Uterus (tissue), 2 donors: Measurements from ENCODE around the gene MYO15A.

Experiments used
- POLR2A ChIP-seq, 2 donors: fragments of 450-650 bp; IDR thresholded peaks; one replicate each; pipeline ENCODE4 v1.6.1; 2016; ENCODE audit warnings: antibody characterized with exemption in 2 of 2, mild to moderate bottlenecking in 1 of 2, moderate library complexity in 1 of 2
- TF ChIP-seq, protein P1 (sequence below), 4 experiments: fragments of 200-600 bp in 2 of 4; fragments of 450-650 bp in 2 of 4; sonication (generic) in 2 of 4; IDR thresholded peaks; one replicate each; pipeline ENCODE4 v1.5.1; 2016 to 2019; ENCODE audit warnings: antibody characterized with exemption in 4 of 4, mild to moderate bottlenecking in 2 of 4, moderate library complexity in 1 of 4

DNA sequence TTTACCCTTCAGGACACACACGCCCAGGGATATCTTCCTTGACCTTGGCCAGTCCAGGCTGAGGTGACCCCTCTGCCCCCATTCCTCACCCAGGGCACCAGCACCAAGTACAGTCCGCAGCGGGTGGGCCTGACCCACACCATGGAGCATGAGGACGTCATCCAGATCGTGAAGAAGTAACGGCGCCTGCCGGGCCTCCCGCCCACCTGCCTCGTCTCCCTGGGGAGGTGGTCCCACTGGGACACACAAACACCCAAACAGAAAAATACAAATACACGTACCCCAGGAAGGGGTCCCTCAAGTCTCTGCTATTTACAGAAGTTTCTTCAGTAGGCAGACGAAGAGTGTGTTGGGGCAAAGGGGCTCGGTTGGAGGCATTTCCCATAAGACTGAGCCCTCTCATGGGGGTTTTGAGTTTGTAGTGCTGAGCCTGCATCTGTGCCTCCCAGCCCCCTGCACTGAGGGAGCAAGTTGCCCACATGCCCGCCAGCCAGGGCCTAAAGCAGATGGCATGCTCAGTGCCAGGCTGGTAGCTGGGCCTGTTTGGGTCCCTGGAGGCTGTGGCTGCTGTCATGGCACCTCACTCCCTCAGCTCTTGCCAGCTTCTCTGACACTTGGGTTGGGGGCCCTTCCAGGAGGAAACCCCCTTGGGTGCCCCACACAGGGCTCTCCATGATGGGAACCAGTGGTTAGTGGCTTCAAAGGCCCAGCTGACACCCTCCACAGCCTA is 1.3 kb upstream of the MYO15A start:
- TF ChIP-seq, protein P1, sequence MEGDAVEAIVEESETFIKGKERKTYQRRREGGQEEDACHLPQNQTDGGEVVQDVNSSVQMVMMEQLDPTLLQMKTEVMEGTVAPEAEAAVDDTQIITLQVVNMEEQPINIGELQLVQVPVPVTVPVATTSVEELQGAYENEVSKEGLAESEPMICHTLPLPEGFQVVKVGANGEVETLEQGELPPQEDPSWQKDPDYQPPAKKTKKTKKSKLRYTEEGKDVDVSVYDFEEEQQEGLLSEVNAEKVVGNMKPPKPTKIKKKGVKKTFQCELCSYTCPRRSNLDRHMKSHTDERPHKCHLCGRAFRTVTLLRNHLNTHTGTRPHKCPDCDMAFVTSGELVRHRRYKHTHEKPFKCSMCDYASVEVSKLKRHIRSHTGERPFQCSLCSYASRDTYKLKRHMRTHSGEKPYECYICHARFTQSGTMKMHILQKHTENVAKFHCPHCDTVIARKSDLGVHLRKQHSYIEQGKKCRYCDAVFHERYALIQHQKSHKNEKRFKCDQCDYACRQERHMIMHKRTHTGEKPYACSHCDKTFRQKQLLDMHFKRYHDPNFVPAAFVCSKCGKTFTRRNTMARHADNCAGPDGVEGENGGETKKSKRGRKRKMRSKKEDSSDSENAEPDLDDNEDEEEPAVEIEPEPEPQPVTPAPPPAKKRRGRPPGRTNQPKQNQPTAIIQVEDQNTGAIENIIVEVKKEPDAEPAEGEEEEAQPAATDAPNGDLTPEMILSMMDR (IDR thresholded peaks at IDR 0.05): no peak
- no peak for TF ChIP-seq POLR2A (IDR thresholded peaks at IDR 0.05)
